Measurements from ENCODE around the gene CDIP1. TPM values are rescaled to one million over a fixed set of nuclear protein-coding genes. Genes with fewer than 3 reads are reported as not detected.

Gene CDIP1
- total and polyA plus RNA-seq, 9 of the 15 experiments (the other 6 are each of a cell fraction or from before 2014, with no cell fraction given) = 0.29 TPM; not detected in 8

- TF ChIP-seq, protein P1, sequence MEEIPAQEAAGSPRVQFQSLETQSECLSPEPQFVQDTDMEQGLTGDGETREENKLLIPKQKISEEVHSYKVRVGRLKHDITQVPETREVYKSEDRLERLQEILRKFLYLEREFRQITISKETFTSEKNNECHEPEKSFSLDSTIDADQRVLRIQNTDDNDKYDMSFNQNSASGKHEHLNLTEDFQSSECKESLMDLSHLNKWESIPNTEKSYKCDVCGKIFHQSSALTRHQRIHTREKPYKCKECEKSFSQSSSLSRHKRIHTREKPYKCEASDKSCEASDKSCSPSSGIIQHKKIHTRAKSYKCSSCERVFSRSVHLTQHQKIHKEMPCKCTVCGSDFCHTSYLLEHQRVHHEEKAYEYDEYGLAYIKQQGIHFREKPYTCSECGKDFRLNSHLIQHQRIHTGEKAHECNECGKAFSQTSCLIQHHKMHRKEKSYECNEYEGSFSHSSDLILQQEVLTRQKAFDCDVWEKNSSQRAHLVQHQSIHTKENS (CRISPR knock-in tag; IDR thresholded peaks at IDR 0.05) = no peak
- TF ChIP-seq NFXL1 (CRISPR knock-in tag; IDR thresholded peaks at IDR 0.05) = no peak
- no peak for TF ChIP-seq RBM22 (IDR thresholded peaks at IDR 0.05; ENCODE audit: low read depth, low read length, poor library complexity, severe bottlenecking)
- TF ChIP-seq MTA2 (IDR thresholded peaks at IDR 0.05; ENCODE audit: low read depth) = no peak
- no peak for TF ChIP-seq USF2 (CRISPR knock-in tag; IDR thresholded peaks at IDR 0.05)
- no peak for TF ChIP-seq LARP7 (IDR thresholded peaks at IDR 0.05)
- TF ChIP-seq, protein P2, sequence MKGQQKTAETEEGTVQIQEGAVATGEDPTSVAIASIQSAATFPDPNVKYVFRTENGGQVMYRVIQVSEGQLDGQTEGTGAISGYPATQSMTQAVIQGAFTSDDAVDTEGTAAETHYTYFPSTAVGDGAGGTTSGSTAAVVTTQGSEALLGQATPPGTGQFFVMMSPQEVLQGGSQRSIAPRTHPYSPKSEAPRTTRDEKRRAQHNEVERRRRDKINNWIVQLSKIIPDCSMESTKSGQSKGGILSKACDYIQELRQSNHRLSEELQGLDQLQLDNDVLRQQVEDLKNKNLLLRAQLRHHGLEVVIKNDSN (CRISPR knock-in tag; IDR thresholded peaks at IDR 0.05) = no peak
- TF ChIP-seq IFI16 (CRISPR knock-in tag; IDR thresholded peaks at IDR 0.05) = no peak
- no peak for TF ChIP-seq E2F8 (IDR thresholded peaks at IDR 0.05; ENCODE audit: low read depth, partially characterized antibody)
- no peak for TF ChIP-seq ZNF766 (CRISPR knock-in tag; conservative IDR thresholded peaks at IDR 0.05)
Observed at GRCh38 chr16:4583906-4584305, 45.3 kb upstream of the CDIP1 start (continued).
